ENCODE data around the gene PRTG.

GRCh38 chr15:55742498-55742926 is 440 bp downstream of the PRTG start:
- no peak for TF ChIP-seq CTCF (IDR thresholded peaks at IDR 0.05 in 2 of 3, conservative IDR thresholded peaks at IDR 0.05 in 1 of 3; ENCODE audit: insufficient read depth in 2 of 3, low read depth in 1 of 3, low read length in 3 of 3)
- no peak for TF ChIP-seq EZH2 (IDR thresholded peaks at IDR 0.05; ENCODE audit: borderline replicate concordance, low read depth, low read length)
- TF ChIP-seq ZFP36 (IDR thresholded peaks at IDR 0.05; ENCODE audit: low read depth, low read length, partially characterized antibody), result no peak
- no peak for TF ChIP-seq TSHZ1 (CRISPR knock-in tag; IDR thresholded peaks at IDR 0.05)
- no peak for TF ChIP-seq MXI1 (IDR thresholded peaks at IDR 0.05; ENCODE audit: low read depth, low read length)

Measured in K562 (cell line).